ENCODE measurements around the gene MS4A13. TPM values are rescaled to one million over a fixed set of nuclear protein-coding genes. Genes with fewer than 3 reads are reported as not detected.

The MS4A13 gene
- total and polyA plus RNA-seq, 7 donors, result not detected

DNA sequence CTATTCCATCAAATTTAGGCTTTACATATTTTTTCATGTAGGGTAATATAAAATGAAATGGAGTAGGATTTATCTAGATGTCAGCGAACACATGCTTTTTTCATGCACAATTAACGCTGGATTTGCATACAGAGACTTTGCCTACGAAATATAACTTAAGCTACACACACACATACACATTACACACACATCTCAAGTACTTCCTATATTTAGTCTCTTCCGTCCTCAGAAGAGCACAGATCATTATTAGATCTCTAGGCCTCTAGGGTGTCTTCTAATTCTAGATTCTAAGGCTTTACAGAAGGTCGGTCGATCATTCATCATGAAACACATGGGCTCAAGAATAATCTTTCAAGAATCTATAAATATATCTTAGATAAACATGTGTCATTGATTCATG is 3.8 kb upstream of the MS4A13 start:
- TF ChIP-seq, protein P1, sequence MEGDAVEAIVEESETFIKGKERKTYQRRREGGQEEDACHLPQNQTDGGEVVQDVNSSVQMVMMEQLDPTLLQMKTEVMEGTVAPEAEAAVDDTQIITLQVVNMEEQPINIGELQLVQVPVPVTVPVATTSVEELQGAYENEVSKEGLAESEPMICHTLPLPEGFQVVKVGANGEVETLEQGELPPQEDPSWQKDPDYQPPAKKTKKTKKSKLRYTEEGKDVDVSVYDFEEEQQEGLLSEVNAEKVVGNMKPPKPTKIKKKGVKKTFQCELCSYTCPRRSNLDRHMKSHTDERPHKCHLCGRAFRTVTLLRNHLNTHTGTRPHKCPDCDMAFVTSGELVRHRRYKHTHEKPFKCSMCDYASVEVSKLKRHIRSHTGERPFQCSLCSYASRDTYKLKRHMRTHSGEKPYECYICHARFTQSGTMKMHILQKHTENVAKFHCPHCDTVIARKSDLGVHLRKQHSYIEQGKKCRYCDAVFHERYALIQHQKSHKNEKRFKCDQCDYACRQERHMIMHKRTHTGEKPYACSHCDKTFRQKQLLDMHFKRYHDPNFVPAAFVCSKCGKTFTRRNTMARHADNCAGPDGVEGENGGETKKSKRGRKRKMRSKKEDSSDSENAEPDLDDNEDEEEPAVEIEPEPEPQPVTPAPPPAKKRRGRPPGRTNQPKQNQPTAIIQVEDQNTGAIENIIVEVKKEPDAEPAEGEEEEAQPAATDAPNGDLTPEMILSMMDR (IDR thresholded peaks at IDR 0.05), result no peak
- Histone ChIP-seq H3K4me3 (no peak overlapping the region), H3K36me3 (ENCODE audit: insufficient read depth in 1 of 2, low read depth in 1 of 2) (no peaks in the 10 kb centered on the region), H3K9me3 (no peaks in the 10 kb centered on the region), H3K27ac (no peak overlapping the region), H3K27me3 (ENCODE audit: insufficient read depth in 3 of 3, low read length in 2 of 3) (no peaks in the 10 kb centered on the region), H3K4me1 (no peaks in the 10 kb centered on the region)
- WGBS, 3 donors, result 56 to 61% (median 58%) methylated on average over 6 of the region's 6 CpGs
- intact Hi-C loops (cut with DNase I), result no loop called here
- ATAC-seq (no peak), DNase-seq (no peak)

DNA sequence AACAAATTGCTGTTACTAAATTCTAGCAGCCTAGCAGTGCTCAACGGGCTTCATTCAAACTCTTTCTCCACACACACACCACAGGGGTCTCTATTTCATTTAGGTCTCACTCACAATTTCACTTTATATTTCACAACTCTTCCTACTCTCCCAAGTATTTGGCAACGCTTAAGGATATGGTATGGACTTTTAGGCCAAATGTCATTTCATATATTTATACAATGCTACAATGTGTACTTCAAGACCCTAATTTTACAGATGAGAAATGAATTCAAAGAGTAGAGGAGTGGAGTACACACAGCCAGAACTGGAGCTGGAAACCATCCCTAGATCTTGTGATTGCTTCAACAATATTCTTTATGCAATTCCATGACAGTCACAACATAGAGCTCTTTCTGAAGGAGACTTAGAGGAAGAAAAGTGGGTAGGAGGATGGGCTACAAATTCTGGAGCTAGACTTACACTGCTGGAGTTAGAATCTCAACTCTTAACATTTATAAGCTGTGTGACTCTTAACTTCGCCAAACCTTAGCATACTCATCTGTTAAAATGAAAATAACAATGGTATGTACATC is 2.5 kb upstream of the MS4A13 start:
- TF ChIP-seq, protein P1 (IDR thresholded peaks at IDR 0.05), result no peak
- WGBS, 3 donors, result 58 to 61% (median 60%) methylated on average over 3 of the region's 3 CpGs
- Histone ChIP-seq H3K9me3 (no peaks in the 10 kb centered on the region), H3K27me3 (ENCODE audit: insufficient read depth in 3 of 3, low read length in 2 of 3) (no peaks in the 10 kb centered on the region), H3K27ac (no peak overlapping the region), H3K36me3 (ENCODE audit: insufficient read depth in 1 of 2, low read depth in 1 of 2) (no peaks in the 10 kb centered on the region), H3K4me3 (no peak overlapping the region), H3K4me1 (no peaks in the 10 kb centered on the region)
- DNase-seq (no peak), ATAC-seq (no peak)
- intact Hi-C loops (cut with DNase I), result no loop called here

DNA sequence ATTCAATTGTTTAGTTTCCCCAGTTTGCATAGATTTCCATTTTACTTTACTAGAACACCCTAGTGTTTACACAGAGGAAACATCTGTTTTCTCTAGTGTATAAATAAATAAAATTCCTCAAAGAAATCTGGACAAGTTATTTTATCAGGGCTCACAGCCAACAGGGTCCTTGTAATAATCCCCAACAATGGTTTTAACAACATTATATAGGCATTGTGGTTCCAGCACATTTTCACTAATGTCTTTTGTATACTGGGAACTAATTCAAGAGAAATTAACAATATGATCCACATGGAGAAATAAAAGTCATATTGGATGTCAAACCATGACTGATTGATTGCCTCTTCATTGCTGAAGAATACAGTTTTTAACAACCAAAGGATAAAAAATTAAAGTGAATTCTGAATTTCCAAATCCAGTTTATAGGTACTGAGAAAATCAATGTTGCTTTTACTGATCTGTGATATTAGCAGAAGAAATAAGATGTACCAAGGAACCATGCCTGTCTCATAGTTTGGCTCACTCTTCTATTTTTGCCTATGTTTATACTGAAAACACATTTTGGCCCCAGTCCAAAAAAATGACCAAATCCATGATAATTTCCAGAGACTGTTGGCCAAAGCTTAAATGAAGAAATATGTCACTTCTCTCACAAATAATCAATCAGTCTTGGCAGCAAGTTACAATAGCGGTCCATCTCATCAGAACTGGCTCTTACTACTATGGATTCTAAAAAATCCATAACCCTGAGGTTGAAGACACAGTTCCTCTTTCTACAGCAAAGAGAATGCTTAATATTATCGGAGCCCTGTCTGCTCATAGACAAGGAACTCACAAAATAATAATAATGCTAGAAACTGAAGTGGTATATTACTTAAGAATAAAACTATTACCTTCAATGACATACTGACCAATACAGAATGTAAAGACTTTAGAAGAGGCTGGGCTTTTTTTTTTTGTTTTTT is 1.4 kb upstream of the MS4A13 start:
- Histone ChIP-seq H3K36me3 (ENCODE audit: insufficient read depth in 1 of 2, low read depth in 1 of 2) (no peaks in the 10 kb centered on the region), H3K27me3 (ENCODE audit: insufficient read depth in 3 of 3, low read length in 2 of 3) (no peaks in the 10 kb centered on the region), H3K4me3 (no peak overlapping the region), H3K27ac (no peak overlapping the region), H3K9me3 (no peaks in the 10 kb centered on the region), H3K4me1 (no peaks in the 10 kb centered on the region)
- ATAC-seq, result no peak
- intact Hi-C loops (cut with DNase I), result no loop called here
- TF ChIP-seq, protein P1 (IDR thresholded peaks at IDR 0.05), result no peak
- WGBS, 3 donors, result 46 to 62% (median 50%) methylated on average over 2 of the region's 2 CpGs
- no peak for DNase-seq

DNA sequence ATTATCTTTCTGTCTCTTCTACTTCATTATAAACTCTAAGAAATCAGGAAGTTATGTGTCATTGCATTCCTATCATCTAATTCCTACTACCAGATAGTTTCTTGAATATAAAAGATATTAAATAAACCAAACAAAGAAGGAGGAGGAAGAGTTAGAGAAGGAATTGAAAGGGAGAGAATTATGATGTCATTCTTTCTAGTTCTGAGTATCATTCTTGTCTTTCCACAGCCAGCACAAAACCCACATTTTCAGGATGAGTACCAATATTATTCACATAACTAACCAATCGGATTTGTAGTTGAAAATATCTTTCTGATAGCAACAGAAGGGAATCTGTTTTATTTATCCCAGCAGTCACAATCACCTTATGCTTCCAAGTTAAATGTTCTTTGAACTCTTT is 13.3 kb downstream of the MS4A13 start:
- H3K4me3 ChIP-seq, result no peak overlapping the region
- TF ChIP-seq, protein P1 (IDR thresholded peaks at IDR 0.05), result no peak

More for the DNA sequence above, 13.3 kb downstream of the MS4A13 start:
- intact Hi-C loops (cut with DNase I), result no loop called here
- Histone ChIP-seq H3K27me3 (ENCODE audit: insufficient read depth in 3 of 3, low read length in 2 of 3) (no peaks in the 10 kb centered on the region), H3K27ac (no peak overlapping the region), H3K4me1 (no peaks in the 10 kb centered on the region), H3K36me3 (ENCODE audit: insufficient read depth in 1 of 2, low read depth in 1 of 2) (no peaks in the 10 kb centered on the region), H3K9me3 (no peaks in the 10 kb centered on the region)
- DNase-seq, result no peak
- WGBS, 3 donors, result 53 to 71% (median 63%) methylated on average over 1 of the region's 1 CpG
- no peak for ATAC-seq
